GM21423 (cell line): ENCODE data around the gene C15orf62.

ENCODE experiments used
- ATAC-seq: cut with Tn5 transposase; IDR thresholded peaks from one replicate; pipeline ENCODE4 v1.9.1; 2021; ENCODE audit warnings: mild to moderate bottlenecking, moderate library complexity; ENCODE audit not compliant: unreplicated experiment

Gene C15orf62

DNA sequence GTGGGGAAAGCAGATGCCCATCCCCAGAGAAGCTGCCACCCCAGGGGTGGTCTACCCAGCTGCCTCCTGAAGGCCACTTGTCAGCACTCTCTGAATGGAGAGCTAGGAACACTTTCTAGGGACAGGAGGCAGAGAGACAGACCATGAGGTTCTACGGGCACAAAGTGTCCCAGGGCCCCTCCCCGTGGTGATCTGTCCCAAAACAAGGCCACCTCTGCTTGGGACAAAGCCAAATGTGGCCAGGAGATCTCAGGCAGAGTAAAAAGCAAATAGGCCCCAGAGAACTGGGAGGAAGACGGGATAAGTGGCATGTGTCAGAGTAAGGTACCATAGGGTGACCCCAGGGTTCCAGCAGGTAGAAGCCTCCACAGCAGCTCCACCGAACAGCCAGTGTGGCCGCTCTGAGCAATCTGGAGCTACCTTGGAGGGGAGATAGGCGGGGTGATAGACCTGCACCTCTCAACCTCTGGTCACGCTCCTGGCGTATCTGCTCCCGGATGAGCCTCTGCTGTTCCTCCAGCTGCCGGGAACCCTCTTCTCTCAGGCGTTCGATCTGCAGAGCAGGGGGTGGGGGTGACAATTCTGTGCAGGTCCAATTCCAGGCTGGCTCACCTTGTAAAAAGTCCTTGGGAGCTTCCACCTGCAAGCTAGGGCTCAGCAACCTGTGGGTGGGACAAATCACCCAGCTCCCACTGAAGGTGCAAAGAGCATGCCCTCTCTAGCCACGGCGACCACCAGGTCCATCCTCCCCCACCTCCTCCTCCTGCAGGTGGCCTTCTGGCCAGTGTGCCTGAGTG is 6.2 kb downstream of the C15orf62 start:
- ATAC-seq, result no peak

DNA sequence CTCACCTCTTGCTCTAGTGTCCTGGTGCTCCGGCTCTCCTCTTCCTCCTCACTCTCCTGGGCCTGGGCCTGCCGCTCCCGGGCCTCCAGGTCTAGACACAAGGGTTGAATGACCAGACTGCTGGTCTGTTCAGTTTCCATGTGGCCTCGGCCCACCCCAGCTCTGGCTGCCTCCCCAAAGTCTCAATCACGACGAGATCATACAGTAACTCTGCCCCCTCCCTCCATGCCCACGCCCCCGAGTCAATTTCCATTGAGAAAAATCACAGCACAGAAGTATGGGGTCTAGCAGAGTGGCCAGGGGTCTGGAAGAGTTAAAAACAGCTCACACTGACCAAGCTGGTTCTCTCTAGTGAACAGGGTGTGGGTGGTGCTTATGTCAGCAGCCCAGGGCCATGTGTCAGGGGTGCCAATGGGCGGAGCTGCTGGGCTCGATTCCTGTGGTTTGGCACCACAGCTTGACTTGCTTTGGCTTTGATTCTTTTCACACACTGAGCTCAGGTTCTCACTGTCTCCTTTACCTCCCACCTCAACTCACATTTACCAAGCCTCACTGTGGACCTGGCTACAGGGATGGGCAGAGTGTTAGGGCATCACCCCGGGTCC is 6.9 kb downstream of the C15orf62 start:
- no peak for ATAC-seq

DNA sequence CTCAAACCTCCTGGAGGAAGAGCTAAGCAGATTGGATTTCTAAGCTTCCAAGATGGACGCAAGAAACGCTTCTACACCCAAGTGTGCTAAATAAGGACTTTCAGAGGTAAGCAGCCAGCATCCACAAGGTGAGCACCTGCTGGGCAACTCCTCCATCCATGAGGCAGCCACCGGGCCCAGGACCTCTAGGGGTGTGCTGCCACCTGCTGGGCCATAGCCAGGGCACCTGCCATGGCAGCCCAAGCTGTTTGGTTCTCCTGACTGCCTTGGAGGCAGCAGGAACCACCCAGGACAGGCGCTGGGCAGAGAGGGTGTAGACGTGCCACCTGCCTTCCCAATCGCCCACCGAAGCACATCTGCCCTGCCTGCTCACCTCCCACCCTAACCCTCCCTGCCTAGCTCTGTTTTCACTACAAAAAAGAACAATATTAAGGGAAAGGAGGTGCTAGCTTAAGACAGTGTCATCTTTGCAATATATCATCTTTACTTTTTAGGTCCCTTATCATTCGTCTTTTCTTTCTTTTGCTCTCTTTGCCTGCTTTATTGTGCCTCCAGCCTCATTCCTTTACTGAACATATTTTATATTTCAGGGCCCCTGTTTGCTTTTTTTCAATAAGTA is 12.9 kb downstream of the C15orf62 start:
- peak; percentile 79 for ATAC-seq

DNA sequence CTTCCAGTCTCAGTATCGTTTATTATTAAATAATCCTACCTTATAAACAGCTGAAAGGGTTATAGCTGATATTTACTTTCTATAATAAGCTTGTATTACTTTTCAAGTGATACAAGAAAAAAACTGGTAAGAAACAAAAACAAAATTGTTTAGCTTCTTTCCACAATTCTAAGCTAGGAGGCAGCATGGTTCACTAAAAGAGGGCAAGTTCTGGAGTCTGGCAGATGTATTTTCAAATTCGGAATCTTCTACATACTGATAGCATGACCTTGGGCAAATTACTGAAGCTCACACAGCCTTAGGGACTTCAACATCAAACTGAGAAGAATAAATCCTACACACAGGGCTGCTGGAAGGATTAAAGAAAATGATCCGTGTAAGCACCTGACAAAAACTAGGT is 15.4 kb downstream of the C15orf62 start:
- ATAC-seq, result no peak

DNA sequence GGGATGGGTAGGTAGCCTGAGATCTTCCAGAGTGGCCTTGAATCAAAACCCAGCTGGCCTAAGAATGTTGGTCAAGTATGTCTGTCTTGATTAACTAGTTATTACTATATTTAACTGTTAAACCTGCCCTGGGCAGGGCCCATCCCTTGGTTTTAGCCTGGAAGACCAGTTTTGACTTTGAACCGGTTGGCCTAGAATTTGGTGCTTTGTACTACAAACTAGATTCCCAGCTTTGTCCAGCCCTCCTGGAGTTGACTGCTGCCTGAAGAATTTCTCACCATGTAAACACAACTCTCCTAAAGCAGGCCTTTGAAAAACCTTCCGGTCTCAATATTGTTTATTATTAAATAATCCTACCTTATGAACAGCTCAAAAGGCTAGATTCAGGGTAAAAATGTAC is 16.0 kb downstream of the C15orf62 start:
- no peak for ATAC-seq

DNA sequence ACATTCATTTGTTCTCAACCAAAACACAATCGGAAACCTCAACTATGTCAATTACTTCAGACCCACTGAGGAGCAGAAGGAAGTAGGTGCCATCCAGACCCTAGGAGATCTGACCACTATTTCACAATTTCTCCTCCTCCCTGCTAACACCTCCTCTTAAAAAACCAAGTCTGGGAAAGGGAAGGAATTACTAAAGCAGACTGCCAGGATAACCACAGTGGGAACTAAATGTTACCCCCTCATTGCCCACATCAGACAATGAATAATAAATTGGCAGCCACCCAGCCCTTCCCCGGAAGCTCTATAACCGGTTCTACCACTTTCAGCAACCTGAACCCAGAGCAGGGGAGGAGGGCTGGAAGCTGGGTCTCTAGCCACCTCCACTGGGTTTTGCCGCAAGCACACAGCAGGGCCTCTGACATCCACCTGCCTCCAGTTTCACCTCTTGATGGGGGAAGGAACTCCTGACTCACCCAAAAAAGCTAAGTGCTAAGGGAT is 17.6 kb downstream of the C15orf62 start:
- ATAC-seq, result no peak

DNA sequence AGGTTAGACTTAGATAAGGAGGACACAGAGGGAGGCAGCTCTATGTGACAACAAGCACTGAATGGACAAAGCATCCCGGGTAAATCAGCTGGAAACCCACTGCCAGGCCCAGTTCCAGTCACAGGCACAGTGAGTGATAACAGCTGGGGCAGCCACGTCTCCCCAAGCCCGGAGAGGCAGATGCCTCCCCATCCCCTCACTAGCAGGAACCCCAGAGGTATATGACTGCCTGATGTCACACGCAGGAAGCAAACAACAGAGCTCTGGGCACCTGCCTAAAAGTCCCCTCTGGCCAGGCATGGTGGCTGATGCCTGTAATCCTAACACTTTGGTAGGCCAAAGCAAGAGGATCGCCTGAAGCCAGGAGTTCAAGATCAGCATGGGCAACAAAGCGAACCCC is 18.2 kb downstream of the C15orf62 start:
- no peak for ATAC-seq

DNA sequence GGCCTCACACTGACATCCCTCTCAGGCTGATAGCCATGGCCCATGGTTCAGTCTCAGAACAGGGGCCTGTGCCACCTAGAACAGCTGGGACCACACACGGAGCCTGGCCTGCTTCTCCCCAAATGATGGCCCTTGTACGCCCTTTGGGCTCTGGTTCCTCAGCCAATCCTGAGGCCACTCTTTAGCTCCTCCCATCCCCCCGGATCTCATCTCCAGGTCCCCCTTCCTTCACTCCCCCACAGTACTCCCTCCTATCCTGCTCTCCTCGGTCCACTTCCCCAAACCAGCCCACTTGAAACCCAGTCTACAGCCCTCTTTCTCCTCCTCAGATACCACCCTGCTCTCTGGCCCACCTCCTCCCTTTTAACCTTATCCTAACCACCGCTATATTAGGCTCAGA is 19.3 kb downstream of the C15orf62 start:
- no peak for ATAC-seq

DNA sequence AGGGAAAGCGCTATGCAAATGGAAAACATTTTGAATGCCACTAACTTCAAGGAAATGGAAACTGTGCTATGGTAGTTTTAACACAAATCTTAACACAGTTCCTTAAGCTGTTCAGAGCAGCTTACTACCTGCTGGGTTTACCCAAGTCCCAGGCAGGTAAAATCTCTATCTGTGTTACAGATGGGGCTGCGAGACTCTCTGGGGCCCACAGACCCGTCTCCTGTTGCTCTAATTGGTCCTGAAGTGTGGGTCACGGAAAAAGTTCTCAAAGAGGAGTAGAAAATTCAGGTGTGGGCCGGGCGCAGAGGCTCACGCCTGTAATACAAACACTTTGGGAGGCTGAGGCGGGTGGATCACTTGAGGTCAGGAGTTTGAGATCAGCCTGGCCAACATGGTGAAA is 20.2 kb downstream of the C15orf62 start:
- no peak for ATAC-seq

DNA sequence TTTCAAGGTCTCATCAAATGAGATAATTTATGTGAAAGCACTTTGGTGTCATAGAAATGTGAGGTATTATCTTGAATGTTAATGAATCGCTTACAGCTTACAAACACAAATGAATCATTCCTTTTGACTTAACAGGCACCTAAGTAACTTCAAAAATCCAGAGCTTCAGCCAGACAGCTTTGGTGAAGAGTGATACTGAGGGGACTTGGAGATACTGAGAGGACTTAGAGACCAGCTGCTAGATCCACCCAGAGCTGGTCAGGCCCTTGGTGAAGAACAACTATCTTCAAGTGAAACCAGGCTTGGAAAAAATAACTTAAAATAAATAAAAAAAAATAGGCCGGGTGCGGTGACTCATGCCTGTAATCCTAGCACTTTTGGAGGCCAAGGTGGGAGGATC is 20.9 kb downstream of the C15orf62 start:
- ATAC-seq, result no peak

DNA sequence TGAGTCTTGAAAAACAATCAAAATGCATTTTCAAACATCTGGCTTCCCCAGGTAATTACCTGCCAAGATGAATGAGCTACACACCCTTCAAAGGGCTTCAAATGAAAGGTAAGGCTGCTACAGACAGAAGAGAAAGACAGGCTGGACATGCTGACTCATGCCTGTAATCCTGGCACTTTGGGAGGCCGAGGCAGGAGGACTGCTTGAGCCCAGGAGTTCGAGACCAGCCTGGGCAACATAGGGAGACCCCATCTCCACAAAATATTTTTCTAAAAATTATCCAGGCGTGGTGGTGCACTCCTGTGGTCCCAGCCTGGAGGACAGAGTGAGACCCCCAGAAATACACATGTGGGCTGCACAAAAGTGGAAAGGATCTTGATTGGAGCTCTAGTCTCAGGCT is 22.6 kb downstream of the C15orf62 start:
- no peak for ATAC-seq

DNA sequence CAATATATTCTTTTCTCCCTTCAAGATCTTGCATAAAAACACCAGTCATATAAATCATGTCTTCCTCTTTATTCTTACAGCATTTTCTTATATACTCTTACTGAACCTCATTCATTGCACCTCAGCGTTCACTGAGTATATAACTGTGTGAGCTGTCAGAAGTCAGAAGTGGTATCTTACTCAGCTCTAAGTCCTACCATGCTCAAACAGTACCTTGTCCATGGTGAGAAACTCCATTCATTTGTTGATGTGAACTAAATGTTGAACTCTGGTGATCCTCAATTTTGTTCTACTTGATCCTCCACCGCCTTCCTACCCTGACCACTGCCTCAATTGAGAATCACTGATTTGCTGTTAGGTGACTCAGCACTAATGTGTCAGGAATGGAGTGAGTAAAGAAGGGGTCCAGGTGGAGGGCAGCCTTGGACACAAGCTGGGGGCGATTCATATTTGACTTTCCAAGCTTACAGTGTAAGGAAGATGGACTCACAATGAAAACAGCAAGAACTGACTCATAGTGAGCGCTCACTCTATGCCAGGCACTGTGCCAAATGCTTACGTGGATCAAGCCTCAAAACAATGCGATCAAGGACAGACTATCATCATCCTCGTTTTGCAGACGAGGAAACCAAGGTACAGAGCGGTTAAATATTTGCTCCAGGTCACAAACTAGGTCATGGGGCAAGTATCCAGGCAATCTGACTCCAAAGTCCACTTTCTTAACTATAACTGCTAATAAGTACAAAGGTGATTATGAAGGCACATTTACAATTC is 23.6 kb downstream of the C15orf62 start:
- ATAC-seq, result no peak

DNA sequence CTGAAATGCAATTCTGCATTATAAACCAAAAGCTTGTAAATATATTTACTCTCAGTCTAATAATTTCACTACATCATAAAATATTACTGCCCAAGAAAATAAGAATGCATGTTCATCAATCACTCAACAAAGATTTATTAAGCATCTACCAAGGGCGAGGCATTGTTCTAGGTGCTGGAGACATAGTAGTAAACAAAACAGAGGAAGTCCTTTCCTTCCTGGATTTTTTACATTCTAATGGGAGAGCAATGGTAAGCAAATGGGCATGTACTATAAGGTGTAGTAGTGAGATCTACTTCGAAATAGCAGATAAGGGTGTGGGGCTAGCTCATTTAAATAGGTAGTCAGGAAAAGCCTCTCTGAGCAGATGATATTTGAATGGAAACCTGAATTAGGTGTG is 26.3 kb downstream of the C15orf62 start:
- no peak for ATAC-seq

DNA sequence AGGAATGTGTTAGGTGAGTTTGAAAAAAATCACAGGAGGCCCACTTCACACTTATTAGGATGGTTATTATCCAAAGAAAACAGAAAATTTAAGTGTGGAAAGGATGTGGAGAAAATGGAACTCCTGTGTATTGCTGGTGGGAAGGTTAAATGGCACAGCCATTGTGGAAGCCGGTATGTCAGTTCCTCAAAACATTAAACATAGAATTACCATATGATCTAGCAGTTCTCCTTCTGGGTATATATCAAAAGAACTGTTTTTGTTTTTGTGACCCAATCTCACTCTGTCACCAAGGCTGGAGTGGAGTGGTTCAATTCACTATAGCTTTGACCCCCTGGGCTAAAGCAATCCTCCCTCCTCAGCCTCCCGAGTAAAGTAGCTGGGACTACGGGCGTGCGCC is 26.7 kb downstream of the C15orf62 start:
- ATAC-seq, result no peak

DNA sequence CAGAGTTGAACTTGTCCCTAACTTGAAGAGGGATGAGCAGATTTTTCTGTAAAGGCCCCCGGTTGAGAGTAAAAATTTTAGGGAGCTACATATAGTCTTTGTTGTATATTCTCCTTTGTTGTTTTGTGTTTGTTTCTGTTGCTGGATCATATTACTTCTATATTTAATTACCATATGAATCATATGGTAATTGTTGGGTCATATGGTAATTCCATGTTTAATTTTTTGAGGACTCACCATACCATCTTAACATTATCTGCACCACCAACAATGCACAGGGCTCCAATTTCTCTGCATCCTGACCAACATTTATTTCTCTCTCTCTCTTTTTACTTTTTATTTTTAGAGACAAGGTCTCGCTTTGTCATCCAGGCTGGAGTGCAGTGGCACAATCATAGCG is 29.7 kb downstream of the C15orf62 start:
- ATAC-seq, result no peak

DNA sequence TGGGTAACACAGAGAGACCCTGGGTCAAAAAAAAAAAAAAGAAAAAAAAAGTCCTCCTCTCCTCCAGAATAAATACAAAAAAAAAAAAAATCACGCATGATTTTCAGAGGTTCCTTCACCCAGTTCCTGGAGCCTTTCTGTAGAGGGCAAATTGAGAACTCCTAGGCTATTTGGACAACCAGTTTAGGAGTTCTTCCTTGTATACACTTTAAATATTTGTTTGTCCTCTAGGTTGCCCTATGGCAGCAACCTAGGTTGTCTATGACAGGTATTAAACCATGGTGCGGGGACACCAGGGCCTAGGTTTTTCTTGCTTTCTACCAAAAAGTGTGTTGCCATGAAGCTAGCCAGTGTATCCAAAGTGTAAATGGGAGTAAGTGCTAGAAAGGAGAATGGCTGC is 33.3 kb downstream of the C15orf62 start:
- ATAC-seq, result no peak

DNA sequence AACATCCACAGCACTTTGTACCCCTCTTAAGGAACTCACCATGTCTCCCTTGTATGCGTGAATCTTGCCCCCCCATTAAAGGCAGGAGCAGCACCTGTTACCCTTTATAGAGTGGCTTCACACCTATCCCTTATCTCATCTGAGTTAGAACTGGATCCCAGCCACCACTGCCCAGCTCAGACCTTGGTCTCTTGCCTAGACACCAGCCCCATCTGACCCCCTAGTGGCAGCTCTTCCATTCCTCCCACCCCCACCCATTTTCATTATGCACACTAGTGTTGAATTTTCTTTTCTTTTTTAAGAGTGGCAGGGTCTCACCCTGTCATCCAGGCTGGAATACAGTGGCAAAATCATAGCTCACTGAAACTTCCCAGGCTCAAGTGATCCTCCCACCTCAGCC is 33.9 kb downstream of the C15orf62 start:
- ATAC-seq, result no peak

DNA sequence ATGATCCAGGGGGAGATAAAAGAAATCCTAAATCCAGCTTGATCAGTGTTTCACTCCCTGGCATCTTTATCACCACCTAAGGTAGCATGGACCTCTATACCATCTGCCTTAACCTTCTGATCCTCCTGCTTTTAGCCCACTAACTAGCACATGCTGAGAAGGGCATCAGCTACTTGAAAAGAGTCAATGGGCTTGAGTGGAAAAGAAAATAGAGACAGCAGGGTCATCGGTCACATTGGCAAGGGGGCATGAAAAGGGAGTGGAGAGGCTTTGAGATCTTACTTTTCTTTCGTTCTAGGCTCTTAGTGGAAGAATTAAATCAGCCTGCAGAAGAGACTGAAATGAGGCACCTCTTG is 36.9 kb downstream of the C15orf62 start:
- ATAC-seq, result no peak

DNA sequence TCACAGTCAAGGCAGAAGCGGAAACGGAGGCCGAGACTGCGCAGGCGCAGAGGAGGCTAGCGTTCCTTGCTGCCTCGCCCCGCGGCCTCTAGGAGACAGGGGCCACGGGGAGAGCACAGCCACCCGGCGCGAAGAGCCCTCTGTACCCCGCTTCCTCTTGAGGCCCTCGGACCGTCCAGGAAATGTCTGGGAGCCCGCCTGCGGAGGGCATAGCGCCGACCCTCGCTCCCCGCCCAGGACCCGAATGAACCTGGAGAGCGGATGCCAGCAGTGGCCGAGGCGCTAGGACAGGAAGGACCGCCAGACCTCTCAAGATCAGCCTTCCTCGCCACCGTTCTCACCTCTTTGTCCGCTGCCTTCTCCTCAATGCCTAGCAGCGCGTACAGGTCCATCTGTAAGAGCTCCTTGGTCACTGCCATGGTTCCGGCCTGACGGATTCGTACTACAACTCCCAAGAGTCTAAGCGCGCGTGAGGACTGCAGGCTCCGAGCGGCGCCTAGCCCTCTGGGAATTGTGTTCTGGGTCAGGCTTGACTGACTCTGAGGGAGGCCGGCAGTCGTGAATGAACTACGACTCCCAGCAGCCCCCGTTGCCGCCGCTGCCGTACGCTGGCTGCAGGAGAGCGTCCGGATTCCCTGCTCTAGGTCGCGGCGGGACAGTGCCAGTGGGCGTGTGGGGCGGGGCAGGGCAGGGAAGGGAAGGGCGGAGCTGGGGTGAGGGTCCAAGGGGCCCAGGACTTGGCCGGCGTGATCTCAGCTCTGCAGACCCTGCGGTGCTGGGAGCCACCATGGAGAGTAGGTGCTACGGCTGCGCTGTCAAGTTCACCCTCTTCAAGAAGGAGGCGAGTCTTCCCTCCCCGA is 37.5 kb downstream of the C15orf62 start, which contains the start of the genes DNAJC17 and ZFYVE19:
Gene DNAJC17, minus strand, starts transcription at position 446 of the 860 bp plus-strand sequence. Its CDS starts 27 bp downstream, at position 419.
Gene ZFYVE19, plus strand, starts transcription at position 62 of the 860 bp plus-strand sequence. Its CDS starts 501 bp downstream, at position 563.
- ATAC-seq, result peak; percentile 92

DNA sequence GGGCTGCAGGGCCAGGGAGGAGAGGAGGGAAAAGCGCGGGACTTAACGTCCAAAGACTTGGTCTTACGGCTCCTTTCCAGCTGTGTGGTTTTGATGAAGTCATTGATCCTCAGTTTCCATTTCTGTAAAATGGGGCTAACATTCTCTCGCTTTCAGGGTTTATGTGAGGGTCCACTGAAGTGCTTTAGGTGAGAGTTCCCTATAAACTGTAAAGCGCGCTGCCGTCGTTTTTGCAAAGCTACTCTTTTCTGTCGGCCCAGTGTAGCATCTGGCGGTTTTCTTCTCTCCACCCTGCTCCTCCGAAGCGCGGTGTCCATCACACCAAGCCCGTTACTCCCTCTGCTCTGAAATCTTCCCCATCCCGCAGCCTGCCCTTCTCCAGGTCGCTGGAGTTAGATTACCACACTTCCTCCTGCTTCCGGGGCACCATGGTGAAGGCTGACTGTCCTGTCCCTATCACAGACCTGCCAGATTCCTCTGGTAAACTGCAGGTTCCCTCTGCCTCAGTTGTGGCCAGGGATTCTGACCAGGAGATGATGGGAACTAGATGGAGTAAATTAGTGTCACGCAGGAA is 38.2 kb downstream of the C15orf62 start:
- no peak for ATAC-seq
